ENCODE data around the gene TROAP. TPM values are rescaled to one million over a fixed set of nuclear protein-coding genes. Genes with fewer than 3 reads are reported as not detected.

Gene TROAP
- total RNA-seq, 2 experiments from 2014 or later: 141 to 150 TPM

- Histone ChIP-seq H3K4me2 (ENCODE audit: low read length) (no peak overlapping the region), H4K20me1 (ENCODE audit: insufficient read depth, low read length) (no peaks in the 10 kb centered on the region), H3K79me2 (ENCODE audit: insufficient read depth, low read depth, low read length) (no peaks in the 10 kb centered on the region), H2AFZ (ENCODE audit: low read length) (no peak overlapping the region), H3K9me2 (ENCODE audit: insufficient read depth, low read length) (no peaks in the 10 kb centered on the region), H3K4me1 (ENCODE audit: insufficient read depth, low read length, poor library complexity, severe bottlenecking) (no peaks in the 10 kb centered on the region), H3K27ac (ENCODE audit: low read depth, low read length, poor library complexity, severe bottlenecking) (no peak overlapping the region), H3K36me3 (ENCODE audit: insufficient read depth, low read length) (no peaks in the 10 kb centered on the region), H3K4me3 (ENCODE audit: low read depth, low read length, poor library complexity, severe bottlenecking) (no peak overlapping the region), H3K9me3 (ENCODE audit: low read length) (no peaks in the 10 kb centered on the region)
- no peak for DNase-seq (ENCODE audit: low spot score)
- POLR2A ChIA-PET: interaction anchor here (0.6 to 0.8 kb wide), 2 partner anchors 27 to 34 kb away, joined by 3 read pairs; partner anchors contain the start of gene TROAP
- TF ChIP-seq CTCF (conservative IDR thresholded peaks at IDR 0.05; ENCODE audit: low read length): no peak
- no peak for TF ChIP-seq EZH2phosphoT487 (IDR thresholded peaks at IDR 0.05; ENCODE audit: borderline replicate concordance, low read depth, low read length)
- intact Hi-C loops (cut with micrococcal nuclease; ENCODE audit: unreplicated experiment): loop anchor here (1.0 to 2.0 kb wide), 4 partner anchors 48 to 226 kb away; partner anchors contain the start of gene C1QL4
- BruUV-seq (replicated peaks): no TSS peak
- CTCF ChIA-PET (ENCODE audit: unreplicated experiment): interaction anchor here (0.6 to 1.2 kb wide), 3 partner anchors 34 to 215 kb away, joined by 3 to 4 read pairs (median 4); partner anchors contain the start of gene TROAP
Measured at GRCh38 chr12:49288922-49289555, 34.0 kb upstream of the TROAP start.

- Histone ChIP-seq H3K79me2 (ENCODE audit: insufficient read depth, low read depth, low read length) (no peaks in the 10 kb centered on the region), H3K27ac (ENCODE audit: low read depth, low read length, poor library complexity, severe bottlenecking) (no peak overlapping the region), H3K4me3 (ENCODE audit: low read depth, low read length, poor library complexity, severe bottlenecking) (no peak overlapping the region), H3K9me3 (ENCODE audit: low read length) (no peaks in the 10 kb centered on the region), H3K4me2 (ENCODE audit: low read length) (no peak overlapping the region), H4K20me1 (ENCODE audit: insufficient read depth, low read length) (no peaks in the 10 kb centered on the region), H2AFZ (ENCODE audit: low read length) (no peak overlapping the region), H3K36me3 (ENCODE audit: insufficient read depth, low read length) (no peaks in the 10 kb centered on the region), H3K4me1 (ENCODE audit: insufficient read depth, low read length, poor library complexity, severe bottlenecking) (peaks cover 8% of the 10 kb centered on the region), H3K9me2 (ENCODE audit: insufficient read depth, low read length) (no peaks in the 10 kb centered on the region)
- ChIA-PET POLR2A (interaction anchor here (0.9 kb wide), 1 partner anchor 23 kb away, joined by 3 read pairs; no protein-coding TSS in a partner anchor), CTCF (ENCODE audit: unreplicated experiment) (no interaction called here)
- intact Hi-C loops (cut with micrococcal nuclease; ENCODE audit: unreplicated experiment): no loop called here
- TF ChIP-seq CTCF (conservative IDR thresholded peaks at IDR 0.05; ENCODE audit: low read length): no peak
- no peak for TF ChIP-seq EZH2phosphoT487 (IDR thresholded peaks at IDR 0.05; ENCODE audit: borderline replicate concordance, low read depth, low read length)
- BruUV-seq (replicated peaks): no TSS peak
- no peak for DNase-seq (ENCODE audit: low spot score)
Measured at GRCh38 chr12:49292729-49293055, 30.4 kb upstream of the TROAP start.

Measured in OCI-LY7 (cell line).